SK-N-MC (cell line): ENCODE data around the gene C17orf107.

Experiments
- EZH2 ChIP-seq: fragments of 200-600 bp; sonication (generic); IDR thresholded peaks from one replicate; pipeline ENCODE4 v1.6.1; 2017; ENCODE audit warnings: antibody characterized with exemption
- FOXP2 ChIP-seq: optimal IDR thresholded peaks from 2 replicates; pipeline ENCODE3; 2011; ENCODE audit warnings: mild to moderate bottlenecking, moderate library complexity; ENCODE audit not compliant: insufficient read depth; ENCODE audit errors: extremely low read length, control extremely low read depth
- POLR2AphosphoS5 ChIP-seq: IDR thresholded peaks from 2 replicates; pipeline ENCODE4 v1.6.1; 2012; ENCODE audit warnings: mild to moderate bottlenecking, low read depth, low read length, borderline replicate concordance

GRCh38 chr17:4944554-4945175 lies 45.3 kb downstream of the C17orf107 start:
- TF ChIP-seq POLR2AphosphoS5 (no peak; the same call in 1 of the 2 replicates), EZH2 (no peak), FOXP2 (no peak)
